ENCODE results near the gene ALX4. TPM values are rescaled to one million over a fixed set of nuclear protein-coding genes. Genes with fewer than 3 reads are reported as not detected.

ALX4 gene
- total and polyA plus RNA-seq, 2 donors from 2014 or later, result 0.09 to 0.16 TPM

GRCh38 chr11:44313761-44314489 lies 4.0 kb upstream of the ALX4 start:
- intact Hi-C loops (cut with DNase I), result no loop called here
- peaks cover 0 to 15% (median 0%) of the 10 kb centered on the region in 3 donors for H3K4me1 ChIP-seq (ENCODE audit: control insufficient read depth in 2 of 3, insufficient read depth in 2 of 3, low read depth in 1 of 3, low read length in 3 of 3)
- DNase-seq (peak in 1 of 5 donors; percentile 12), FAIRE-seq (no peak)
- no peak for TF ChIP-seq CTCF (IDR thresholded peaks at IDR 0.05; ENCODE audit: borderline replicate concordance, extremely low read depth, insufficient read depth)
- no peaks in the 10 kb centered on the region for H3K9me3 ChIP-seq (ENCODE audit: control insufficient read depth in 2 of 3, insufficient read depth in 1 of 3, low read length in 3 of 3)
- no peak overlapping the region for H3K9ac ChIP-seq (ENCODE audit: low read length in 3 of 3)
- H3K36me3 ChIP-seq (ENCODE audit: control insufficient read depth in 2 of 3, insufficient read depth in 3 of 3, low read length in 3 of 3), result no peaks in the 10 kb centered on the region
- no peak overlapping the region for H3K4me3 ChIP-seq (ENCODE audit: low read length in 3 of 3)
- no peak overlapping the region for H3K27ac ChIP-seq (ENCODE audit: low read depth in 2 of 2, low read length in 2 of 2)
- H3K27me3 ChIP-seq (ENCODE audit: control insufficient read depth, insufficient read depth, low read length), result peaks cover 80% of the 10 kb centered on the region

- no peak overlapping the region for H3K4me3 ChIP-seq (ENCODE audit: low read length in 3 of 3)
- no peak overlapping the region for H3K27ac ChIP-seq (ENCODE audit: low read depth in 2 of 2, low read length in 2 of 2)
- H3K27me3 ChIP-seq (ENCODE audit: control insufficient read depth, insufficient read depth, low read length), result peaks cover 79% of the 10 kb centered on the region
- no peak overlapping the region for H3K9ac ChIP-seq (ENCODE audit: low read length in 3 of 3)
- no peak for DNase-seq
- TF ChIP-seq CTCF (IDR thresholded peaks at IDR 0.05; ENCODE audit: borderline replicate concordance, extremely low read depth, insufficient read depth), result no peak
- intact Hi-C loops (cut with DNase I), result no loop called here
- FAIRE-seq, result no peak
- peaks cover 0 to 15% (median 0%) of the 10 kb centered on the region in 3 donors for H3K4me1 ChIP-seq (ENCODE audit: control insufficient read depth in 2 of 3, insufficient read depth in 2 of 3, low read depth in 1 of 3, low read length in 3 of 3)
- H3K36me3 ChIP-seq (ENCODE audit: control insufficient read depth in 2 of 3, insufficient read depth in 3 of 3, low read length in 3 of 3), result no peaks in the 10 kb centered on the region
- no peaks in the 10 kb centered on the region for H3K9me3 ChIP-seq (ENCODE audit: control insufficient read depth in 2 of 3, insufficient read depth in 1 of 3, low read length in 3 of 3)
Observed at GRCh38 chr11:44312876-44313275, 2.9 kb upstream of the ALX4 start.

GRCh38 chr11:44311339-44312261 lies 1.7 kb upstream of the ALX4 start:
- no peaks in the 10 kb centered on the region for H3K9me3 ChIP-seq (ENCODE audit: control insufficient read depth in 2 of 3, insufficient read depth in 1 of 3, low read length in 3 of 3)
- peaks cover 0 to 14% (median 0%) of the 10 kb centered on the region in 3 donors for H3K4me1 ChIP-seq (ENCODE audit: control insufficient read depth in 2 of 3, insufficient read depth in 2 of 3, low read depth in 1 of 3, low read length in 3 of 3)
- H3K27me3 ChIP-seq (ENCODE audit: control insufficient read depth, insufficient read depth, low read length), result peaks cover 83% of the 10 kb centered on the region
- no peak overlapping the region for H3K9ac ChIP-seq (ENCODE audit: low read length in 3 of 3)
- H3K27ac ChIP-seq (ENCODE audit: low read depth in 2 of 2, low read length in 2 of 2), result no peak overlapping the region
- TF ChIP-seq CTCF (IDR thresholded peaks at IDR 0.05; ENCODE audit: borderline replicate concordance, extremely low read depth, insufficient read depth), result no peak
- no peak for FAIRE-seq
- no peak overlapping the region for H3K4me3 ChIP-seq (ENCODE audit: low read length in 3 of 3)
- H3K36me3 ChIP-seq (ENCODE audit: control insufficient read depth in 2 of 3, insufficient read depth in 3 of 3, low read length in 3 of 3), result no peaks in the 10 kb centered on the region
- intact Hi-C loops (cut with DNase I), result no loop called here
- peak in 1 of 5 donors; percentile 64 for DNase-seq
